ENCODE measurements around the gene TMEM120B.

TMEM120B gene

DNA sequence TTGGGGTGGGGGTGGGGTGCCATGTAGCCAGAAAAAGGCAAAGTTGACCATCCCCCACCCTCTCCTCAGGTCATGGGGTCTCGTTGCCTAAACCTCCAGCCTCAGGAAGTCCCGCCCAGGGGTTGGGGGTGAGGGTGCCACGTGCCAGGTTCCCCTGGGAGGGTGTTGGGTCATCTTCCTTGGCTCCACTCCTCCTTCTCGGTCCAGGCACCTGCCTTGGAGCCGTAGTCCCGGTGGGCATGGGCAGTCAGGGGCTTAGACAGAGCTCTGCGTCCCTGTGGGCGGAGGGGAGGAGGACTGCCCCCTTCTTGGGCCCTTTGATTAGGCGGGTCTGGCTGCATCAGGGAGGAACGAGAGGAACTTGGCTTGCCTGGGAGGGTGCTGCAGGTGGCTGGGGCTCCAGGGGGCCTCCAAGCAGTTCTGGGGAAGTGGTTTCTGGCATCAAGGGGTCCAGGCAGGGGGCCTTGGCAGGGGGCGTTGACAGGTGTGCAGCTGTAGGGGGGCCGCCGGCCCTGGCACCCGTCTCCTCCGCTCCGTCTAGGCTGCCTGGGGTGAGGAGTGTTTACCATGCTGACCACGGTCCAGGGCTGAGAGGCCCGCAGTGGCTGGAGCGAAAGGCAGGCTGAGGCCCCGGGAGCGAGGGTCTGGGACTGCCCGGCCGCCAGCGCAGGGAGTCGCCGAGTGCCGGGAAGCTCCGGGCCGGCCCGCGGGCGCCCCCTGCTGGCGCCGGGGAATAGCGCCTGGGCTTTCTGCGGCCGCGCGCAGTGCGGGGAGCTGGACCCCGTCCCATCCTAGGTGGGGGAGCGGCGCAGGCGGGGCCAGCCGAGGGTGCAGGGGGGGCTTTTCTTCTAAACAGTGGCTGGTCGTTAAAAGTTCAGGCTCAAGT, 99.1 kb downstream of the TMEM120B start:
- DNase-seq (ENCODE audit: low read depth), result peak; percentile 57
- peak overlapping the region; percentile 85 for H3K4me3 ChIP-seq (ENCODE audit: low read length)
- TF ChIP-seq, protein P1, sequence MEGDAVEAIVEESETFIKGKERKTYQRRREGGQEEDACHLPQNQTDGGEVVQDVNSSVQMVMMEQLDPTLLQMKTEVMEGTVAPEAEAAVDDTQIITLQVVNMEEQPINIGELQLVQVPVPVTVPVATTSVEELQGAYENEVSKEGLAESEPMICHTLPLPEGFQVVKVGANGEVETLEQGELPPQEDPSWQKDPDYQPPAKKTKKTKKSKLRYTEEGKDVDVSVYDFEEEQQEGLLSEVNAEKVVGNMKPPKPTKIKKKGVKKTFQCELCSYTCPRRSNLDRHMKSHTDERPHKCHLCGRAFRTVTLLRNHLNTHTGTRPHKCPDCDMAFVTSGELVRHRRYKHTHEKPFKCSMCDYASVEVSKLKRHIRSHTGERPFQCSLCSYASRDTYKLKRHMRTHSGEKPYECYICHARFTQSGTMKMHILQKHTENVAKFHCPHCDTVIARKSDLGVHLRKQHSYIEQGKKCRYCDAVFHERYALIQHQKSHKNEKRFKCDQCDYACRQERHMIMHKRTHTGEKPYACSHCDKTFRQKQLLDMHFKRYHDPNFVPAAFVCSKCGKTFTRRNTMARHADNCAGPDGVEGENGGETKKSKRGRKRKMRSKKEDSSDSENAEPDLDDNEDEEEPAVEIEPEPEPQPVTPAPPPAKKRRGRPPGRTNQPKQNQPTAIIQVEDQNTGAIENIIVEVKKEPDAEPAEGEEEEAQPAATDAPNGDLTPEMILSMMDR (conservative IDR thresholded peaks at IDR 0.05; ENCODE audit: low read length), result peak; percentile 45

DNA sequence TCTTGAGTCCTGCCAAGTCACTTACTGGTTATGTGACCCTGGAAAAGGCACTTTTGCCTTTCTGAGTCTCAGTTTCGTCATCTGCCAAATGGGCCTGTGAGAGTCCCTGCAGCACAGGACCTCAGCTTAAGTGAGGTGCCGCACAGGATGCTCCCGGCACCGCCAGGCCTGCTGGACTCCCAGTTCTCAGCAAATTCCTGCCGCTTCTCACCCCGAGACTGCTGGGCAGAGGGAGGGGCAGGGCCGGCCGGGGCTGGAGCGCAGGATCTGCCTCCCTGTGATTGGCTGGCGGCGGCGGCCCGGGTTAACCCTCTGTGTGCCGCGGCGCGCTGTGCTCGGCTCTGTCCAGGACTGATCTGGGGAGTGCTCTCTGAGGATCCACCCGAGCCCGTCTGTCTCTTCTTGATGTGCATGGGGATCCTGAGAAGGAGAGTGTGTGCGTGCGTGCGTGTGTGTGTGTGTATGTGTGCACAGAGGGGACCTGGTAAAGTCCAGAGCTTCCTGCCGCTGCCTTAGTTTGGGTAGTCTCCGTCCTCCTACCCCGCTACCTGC, 99.8 kb downstream of the TMEM120B start:
- peak overlapping the region; percentile 85 for H3K4me3 ChIP-seq (ENCODE audit: low read length)
- peak; percentile 75 for DNase-seq (ENCODE audit: low read depth)
- TF ChIP-seq, protein P1 (conservative IDR thresholded peaks at IDR 0.05; ENCODE audit: low read length), result no peak

DNA sequence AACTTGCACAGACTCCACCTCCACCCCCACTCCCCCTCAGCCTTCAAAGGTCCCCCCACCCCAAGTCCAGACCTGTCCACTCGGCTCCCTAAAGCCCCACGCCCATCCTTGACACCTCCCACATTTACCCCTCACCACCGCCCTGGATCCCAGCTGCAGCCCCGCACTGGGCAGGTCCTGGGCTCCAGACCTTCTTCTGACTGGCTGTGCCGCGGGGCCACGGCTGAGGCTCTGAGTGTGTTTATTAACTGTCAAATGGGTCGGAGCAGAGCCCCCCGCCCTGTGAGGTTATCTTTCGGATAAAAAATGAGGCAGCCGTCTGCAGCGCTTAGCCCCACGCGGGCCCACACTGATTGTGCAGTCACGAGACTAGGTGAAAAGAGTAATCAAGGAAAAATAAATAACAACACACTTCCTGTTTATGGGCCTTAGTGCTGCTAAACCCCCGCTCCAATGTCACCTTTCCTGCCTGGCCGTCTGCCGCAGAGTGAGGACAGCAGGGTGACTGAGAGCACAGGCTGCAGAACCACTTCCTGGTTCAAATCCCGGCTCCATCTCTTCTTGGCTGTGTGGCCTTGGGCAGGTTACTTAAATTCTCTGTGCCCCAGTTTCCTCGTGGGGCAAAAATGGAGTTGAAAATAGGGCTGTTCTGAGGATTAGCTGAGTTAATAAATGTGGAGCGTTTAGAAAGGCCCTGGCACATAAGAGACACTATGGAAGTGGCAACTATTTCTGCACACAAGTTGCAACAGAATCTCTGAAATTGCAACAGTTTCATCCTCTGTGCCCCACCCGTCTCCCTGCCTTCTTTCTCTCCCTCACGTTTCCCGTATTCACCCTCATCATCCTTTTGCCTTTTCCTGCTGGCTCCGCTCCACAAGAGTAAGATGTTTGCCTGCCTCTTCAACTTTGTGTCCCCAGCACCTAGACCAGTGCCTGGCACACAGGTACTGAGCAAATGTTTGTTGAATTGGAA, 100.7 kb downstream of the TMEM120B start:
- H3K4me3 ChIP-seq (ENCODE audit: low read length), result peak overlapping the region; percentile 85
- DNase-seq (ENCODE audit: low read depth), result peak; percentile 69
- TF ChIP-seq, protein P1 (conservative IDR thresholded peaks at IDR 0.05; ENCODE audit: low read length), result no peak

DNA sequence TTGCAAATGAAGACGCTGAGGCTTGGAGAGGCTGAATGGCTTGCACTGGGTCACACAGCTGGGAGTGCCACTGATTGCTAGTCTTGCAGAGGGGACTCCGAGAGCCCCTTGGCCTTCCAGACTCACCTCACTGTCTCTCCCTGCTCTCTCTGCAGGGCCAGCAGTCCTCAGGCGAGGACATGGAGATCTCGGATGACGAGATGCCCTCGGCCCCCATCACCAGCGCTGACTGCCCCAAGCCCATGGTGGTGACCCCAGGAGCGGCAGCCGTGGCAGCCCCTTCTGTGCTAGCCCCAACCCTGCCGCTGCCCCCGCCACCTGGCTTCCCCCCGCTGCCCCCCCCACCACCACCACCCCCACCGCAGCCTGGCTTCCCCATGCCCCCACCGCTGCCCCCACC, 101.4 kb downstream of the TMEM120B start:
- H3K4me3 ChIP-seq (ENCODE audit: low read length), result no peak overlapping the region
- TF ChIP-seq, protein P1 (conservative IDR thresholded peaks at IDR 0.05; ENCODE audit: low read length), result no peak
- DNase-seq (ENCODE audit: low read depth), result no peak

DNA sequence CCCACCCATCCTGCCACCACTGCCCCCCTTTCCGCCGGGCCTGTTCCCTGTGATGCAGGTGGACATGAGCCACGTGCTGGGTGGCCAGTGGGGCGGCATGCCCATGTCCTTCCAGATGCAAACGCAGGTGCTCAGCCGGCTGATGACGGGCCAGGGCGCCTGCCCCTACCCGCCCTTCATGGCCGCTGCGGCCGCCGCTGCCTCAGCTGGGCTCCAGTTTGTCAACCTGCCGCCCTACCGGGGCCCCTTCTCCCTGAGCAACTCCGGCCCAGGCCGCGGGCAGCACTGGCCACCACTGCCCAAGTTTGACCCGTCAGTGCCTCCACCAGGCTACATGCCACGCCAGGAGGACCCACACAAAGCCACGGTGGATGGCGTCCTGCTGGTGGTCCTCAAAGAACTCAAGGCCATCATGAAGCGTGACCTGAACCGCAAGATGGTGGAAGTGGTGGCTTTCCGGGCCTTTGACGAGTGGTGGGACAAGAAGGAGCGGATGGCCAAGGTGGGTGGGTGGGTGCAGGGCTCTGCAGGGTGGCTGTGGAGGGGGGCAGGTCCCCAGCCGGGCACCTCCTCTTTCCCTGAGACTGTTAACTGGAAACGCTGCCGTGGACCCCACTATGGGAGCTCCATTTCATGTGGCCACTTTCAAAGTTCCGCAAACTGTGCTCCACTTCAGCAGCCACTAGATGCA, 102.0 kb downstream of the TMEM120B start:
- TF ChIP-seq, protein P1 (conservative IDR thresholded peaks at IDR 0.05; ENCODE audit: low read length), result no peak
- no peak overlapping the region for H3K4me3 ChIP-seq (ENCODE audit: low read length)
- DNase-seq (ENCODE audit: low read depth), result no peak

DNA sequence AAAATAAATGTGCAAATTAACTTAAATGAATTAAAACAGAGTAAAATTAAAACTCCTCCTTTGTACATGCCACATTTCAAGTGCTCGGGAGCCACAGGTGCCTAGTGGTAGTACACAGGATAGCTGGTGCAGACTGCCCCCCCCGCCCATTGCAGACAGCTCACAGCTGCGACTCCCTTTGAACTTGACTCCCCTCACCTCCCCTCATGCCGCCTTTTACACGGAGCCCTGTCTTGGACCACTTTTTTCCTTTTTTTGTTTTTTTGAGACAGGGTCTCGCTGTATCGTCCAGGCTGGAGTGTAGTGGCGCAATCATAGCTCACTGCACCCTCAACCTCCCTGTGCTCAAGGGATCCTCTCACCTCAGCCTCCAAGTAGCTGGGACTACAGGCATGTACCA, 102.7 kb downstream of the TMEM120B start:
- DNase-seq (ENCODE audit: low read depth), result no peak
- TF ChIP-seq, protein P1 (conservative IDR thresholded peaks at IDR 0.05; ENCODE audit: low read length), result no peak
- no peak overlapping the region for H3K4me3 ChIP-seq (ENCODE audit: low read length)

All from AG10803 (cell line).